Uterus (tissue), 2 donors: ENCODE data around the gene INF2.

Experiments used
- CTCF ChIP-seq, 4 experiments: fragments of 200-600 bp in 2 of 4; fragments of 450-650 bp in 2 of 4; sonication (generic) in 2 of 4; IDR thresholded peaks; one replicate each; pipeline ENCODE4 v1.5.1; 2016 to 2019; ENCODE audit warnings: antibody characterized with exemption in 4 of 4, mild to moderate bottlenecking in 2 of 4, moderate library complexity in 1 of 4
- POLR2A ChIP-seq, 2 donors: fragments of 450-650 bp; IDR thresholded peaks; one replicate each; pipeline ENCODE4 v1.6.1; 2016; ENCODE audit warnings: antibody characterized with exemption in 2 of 2, mild to moderate bottlenecking in 1 of 2, moderate library complexity in 1 of 2

GRCh38 chr14:104660597-104660996 is 28.8 kb upstream of the INF2 start:
- TF ChIP-seq CTCF (IDR thresholded peaks at IDR 0.05) (no peak), POLR2A (IDR thresholded peaks at IDR 0.05) (no peak)
